ENCODE results near the gene KLF18. TPM values are rescaled to one million over a fixed set of nuclear protein-coding genes. Genes with fewer than 3 reads are reported as not detected.

KLF18 gene
- total RNA-seq, 1 donor from 2014 or later, result not detected

DNA sequence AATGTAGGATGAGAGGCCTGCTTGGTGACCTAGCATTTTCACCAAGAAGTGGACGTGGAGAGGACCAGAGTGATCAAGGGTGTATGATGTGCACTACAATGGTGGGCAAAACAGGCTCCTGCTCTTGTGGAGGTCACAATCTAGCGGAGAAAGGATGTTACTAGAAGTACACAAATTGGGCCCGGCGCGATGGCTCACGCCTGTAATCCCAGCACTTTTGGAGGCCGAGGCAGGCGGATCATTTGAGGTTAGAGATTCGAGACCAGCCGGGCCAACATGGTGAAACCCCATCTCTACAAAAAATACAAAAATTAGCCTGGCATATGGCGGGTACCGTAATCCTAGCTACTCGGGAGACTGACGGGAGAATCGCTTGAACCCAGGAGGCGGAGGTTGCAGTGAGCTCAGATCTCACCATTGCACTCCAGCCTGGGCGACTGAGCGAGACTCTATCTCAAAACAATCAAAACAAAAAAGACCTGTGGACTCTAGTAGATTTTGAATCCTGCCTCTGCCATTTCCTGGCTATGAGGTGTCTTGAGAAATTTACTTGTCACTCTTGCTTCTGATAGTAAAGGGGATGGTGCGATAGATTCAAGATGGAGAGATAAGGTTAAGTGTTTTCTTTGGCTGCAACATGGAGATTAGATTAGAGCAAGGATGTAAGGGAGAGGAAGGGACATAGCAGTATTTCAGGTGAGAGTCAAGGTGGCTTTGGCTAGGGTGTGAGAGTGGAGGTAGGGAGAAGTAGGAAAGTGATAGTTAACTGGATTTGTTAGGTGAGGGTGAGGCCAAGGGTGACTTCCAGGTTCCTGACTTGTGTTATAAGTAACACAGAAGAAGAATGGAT lies 7.1 kb downstream of the KLF18 start:
- Histone ChIP-seq H3K27me3 (ENCODE audit: low read depth) (peaks cover 39% of the 10 kb centered on the region), H3K27ac (replicated peaks) (no peak overlapping the region), H3K9me3 (replicated peaks) (no peaks in the 10 kb centered on the region), H3K4me3 (no peak overlapping the region), H3K36me3 (no peaks in the 10 kb centered on the region), H3K4me1 (no peaks in the 10 kb centered on the region)
- intact Hi-C loops (cut with micrococcal nuclease), result no loop called here
- no peak for DNase-seq
- TF ChIP-seq, protein P1, sequence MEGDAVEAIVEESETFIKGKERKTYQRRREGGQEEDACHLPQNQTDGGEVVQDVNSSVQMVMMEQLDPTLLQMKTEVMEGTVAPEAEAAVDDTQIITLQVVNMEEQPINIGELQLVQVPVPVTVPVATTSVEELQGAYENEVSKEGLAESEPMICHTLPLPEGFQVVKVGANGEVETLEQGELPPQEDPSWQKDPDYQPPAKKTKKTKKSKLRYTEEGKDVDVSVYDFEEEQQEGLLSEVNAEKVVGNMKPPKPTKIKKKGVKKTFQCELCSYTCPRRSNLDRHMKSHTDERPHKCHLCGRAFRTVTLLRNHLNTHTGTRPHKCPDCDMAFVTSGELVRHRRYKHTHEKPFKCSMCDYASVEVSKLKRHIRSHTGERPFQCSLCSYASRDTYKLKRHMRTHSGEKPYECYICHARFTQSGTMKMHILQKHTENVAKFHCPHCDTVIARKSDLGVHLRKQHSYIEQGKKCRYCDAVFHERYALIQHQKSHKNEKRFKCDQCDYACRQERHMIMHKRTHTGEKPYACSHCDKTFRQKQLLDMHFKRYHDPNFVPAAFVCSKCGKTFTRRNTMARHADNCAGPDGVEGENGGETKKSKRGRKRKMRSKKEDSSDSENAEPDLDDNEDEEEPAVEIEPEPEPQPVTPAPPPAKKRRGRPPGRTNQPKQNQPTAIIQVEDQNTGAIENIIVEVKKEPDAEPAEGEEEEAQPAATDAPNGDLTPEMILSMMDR (IDR thresholded peaks at IDR 0.05; ENCODE audit: borderline replicate concordance), result no peak

GRCh38 chr1:44131411-44131810 lies 10.0 kb downstream of the KLF18 start:
- H3K27me3 ChIP-seq (ENCODE audit: low read depth), result peaks cover 44% of the 10 kb centered on the region
- intact Hi-C loops (cut with micrococcal nuclease), result no loop called here

GRCh38 chr1:44129616-44130500 lies 11.6 kb downstream of the KLF18 start:
- TF ChIP-seq, protein P1 (IDR thresholded peaks at IDR 0.05; ENCODE audit: borderline replicate concordance), result no peak
- H3K9me3 ChIP-seq (replicated peaks), result no peaks in the 10 kb centered on the region
- DNase-seq, result no peak
- no peaks in the 10 kb centered on the region for H3K36me3 ChIP-seq
- intact Hi-C loops (cut with micrococcal nuclease), result no loop called here
- peaks cover 48% of the 10 kb centered on the region for H3K27me3 ChIP-seq (ENCODE audit: low read depth)
- no peaks in the 10 kb centered on the region for H3K4me1 ChIP-seq
- no peak overlapping the region for H3K4me3 ChIP-seq
- H3K27ac ChIP-seq (replicated peaks), result no peak overlapping the region

More at GRCh38 chr1:44131411-44131810, 10.0 kb downstream of the KLF18 start:
- Histone ChIP-seq H3K9me3 (replicated peaks) (no peaks in the 10 kb centered on the region), H3K4me3 (no peak overlapping the region), H3K4me1 (no peaks in the 10 kb centered on the region), H3K27ac (replicated peaks) (no peak overlapping the region), H3K36me3 (no peaks in the 10 kb centered on the region)
- TF ChIP-seq, protein P1 (IDR thresholded peaks at IDR 0.05; ENCODE audit: borderline replicate concordance), result no peak
- DNase-seq, result no peak

DNA sequence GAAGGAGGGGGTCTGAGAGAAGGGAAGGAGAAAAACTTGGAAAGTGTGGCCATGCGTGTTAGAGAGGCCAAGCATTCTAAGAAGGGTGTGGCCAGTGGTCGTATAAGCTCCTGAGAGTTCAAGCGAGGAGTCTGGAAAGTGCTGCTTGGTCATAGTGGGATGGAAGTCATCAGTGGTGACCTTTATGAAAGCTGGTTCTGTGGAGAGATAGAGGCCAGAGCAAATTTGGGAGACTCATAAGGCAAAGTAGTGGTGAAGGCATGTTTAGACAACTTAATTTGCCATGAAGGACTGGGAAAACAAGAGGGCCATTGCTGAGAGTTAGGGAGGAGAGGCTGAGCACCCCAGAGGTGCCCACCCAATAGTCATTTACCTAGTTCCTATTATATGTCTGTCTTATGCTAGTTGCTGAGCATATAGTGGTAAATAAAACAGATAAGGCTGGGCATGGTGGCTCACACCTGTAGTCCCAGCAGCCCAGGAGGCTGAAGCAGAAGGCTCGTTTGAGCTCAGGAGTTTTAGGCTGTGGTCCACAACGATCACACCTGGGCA lies 21.0 kb downstream of the KLF18 start:
- H3K4me3 ChIP-seq, result no peak overlapping the region
- H3K27me3 ChIP-seq (ENCODE audit: low read depth), result peaks cover 41% of the 10 kb centered on the region
- intact Hi-C loops (cut with micrococcal nuclease), result no loop called here
- no peak overlapping the region for H3K27ac ChIP-seq (replicated peaks)
- H3K36me3 ChIP-seq, result no peaks in the 10 kb centered on the region
- no peaks in the 10 kb centered on the region for H3K4me1 ChIP-seq
- TF ChIP-seq, protein P1 (IDR thresholded peaks at IDR 0.05; ENCODE audit: borderline replicate concordance), result no peak
- no peaks in the 10 kb centered on the region for H3K9me3 ChIP-seq (replicated peaks)
- DNase-seq, result no peak

DNA sequence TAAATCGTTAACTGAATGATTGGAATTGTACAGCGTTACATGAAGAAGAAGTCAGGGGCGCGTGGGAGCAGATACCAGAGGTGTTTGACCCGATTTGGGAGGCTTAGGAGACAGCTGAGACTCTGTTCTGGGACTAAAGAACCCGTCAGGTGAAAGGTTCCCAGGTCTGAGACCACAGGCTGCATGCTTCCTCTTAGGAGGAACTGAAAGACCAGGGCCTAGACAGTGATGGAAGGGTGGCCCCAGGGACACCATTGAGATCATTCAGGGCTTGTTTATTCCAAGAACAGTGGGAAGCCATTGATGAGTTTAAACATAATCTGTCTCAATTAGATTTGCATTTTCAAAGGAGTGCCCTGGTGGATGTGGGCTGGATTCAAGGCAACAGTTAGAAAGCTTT lies 21.9 kb downstream of the KLF18 start:
- peaks cover 33% of the 10 kb centered on the region for H3K27me3 ChIP-seq (ENCODE audit: low read depth)
- intact Hi-C loops (cut with micrococcal nuclease), result no loop called here
- no peak overlapping the region for H3K4me3 ChIP-seq
- DNase-seq, result no peak
- no peaks in the 10 kb centered on the region for H3K4me1 ChIP-seq
- no peaks in the 10 kb centered on the region for H3K9me3 ChIP-seq (replicated peaks)
- TF ChIP-seq, protein P1 (IDR thresholded peaks at IDR 0.05; ENCODE audit: borderline replicate concordance), result no peak
- H3K36me3 ChIP-seq, result no peaks in the 10 kb centered on the region
- no peak overlapping the region for H3K27ac ChIP-seq (replicated peaks)
